ENCODE measurements around the gene LRMDA. TPM values are rescaled to one million over a fixed set of nuclear protein-coding genes. Genes with fewer than 3 reads are reported as not detected.

Gene LRMDA
- total RNA-seq, 1 donor from 2014 or later = 29.9 TPM

GRCh38 chr10:76436401-76436811 is 1005.0 kb downstream of the LRMDA start:
- peaks cover 19% of the 10 kb centered on the region for H3K4me1 ChIP-seq
- H3K4me3 ChIP-seq = no peak overlapping the region
- intact Hi-C loops (cut with DNase I) = no loop called here
- no peaks in the 10 kb centered on the region for H3K27me3 ChIP-seq (ENCODE audit: low read depth)
- H3K9me3 ChIP-seq = no peaks in the 10 kb centered on the region
- DNase-seq (no peak), ATAC-seq (no peak)
- no peaks in the 10 kb centered on the region for H3K36me3 ChIP-seq
- no peak for TF ChIP-seq CTCF (IDR thresholded peaks at IDR 0.05)
- H3K27ac ChIP-seq = no peak overlapping the region

GRCh38 chr10:76436981-76437380 is 1005.6 kb downstream of the LRMDA start:
- intact Hi-C loops (cut with DNase I) = no loop called here
- H3K27ac ChIP-seq = no peak overlapping the region
- ATAC-seq = no peak

GRCh38 chr10:76440426-76440825 is 1009.0 kb downstream of the LRMDA start:
- intact Hi-C loops (cut with DNase I) = no loop called here
- no peaks in the 10 kb centered on the region for H3K27me3 ChIP-seq (ENCODE audit: low read depth)
- H3K4me1 ChIP-seq = peaks cover 14% of the 10 kb centered on the region
- H3K27ac ChIP-seq = no peak overlapping the region
- DNase-seq (no peak), ATAC-seq (no peak)
- no peaks in the 10 kb centered on the region for H3K9me3 ChIP-seq
- H3K4me3 ChIP-seq = no peak overlapping the region
- no peaks in the 10 kb centered on the region for H3K36me3 ChIP-seq
- no peak for TF ChIP-seq CTCF (IDR thresholded peaks at IDR 0.05)

More at GRCh38 chr10:76436981-76437380, 1005.6 kb downstream of the LRMDA start:
- Histone ChIP-seq H3K4me3 (no peak overlapping the region), H3K9me3 (no peaks in the 10 kb centered on the region), H3K36me3 (no peaks in the 10 kb centered on the region), H3K27me3 (ENCODE audit: low read depth) (no peaks in the 10 kb centered on the region), H3K4me1 (peaks cover 19% of the 10 kb centered on the region)
- DNase-seq = no peak
- no peak for TF ChIP-seq CTCF (IDR thresholded peaks at IDR 0.05)

GRCh38 chr10:76442113-76442512 is 1010.7 kb downstream of the LRMDA start:
- intact Hi-C loops (cut with DNase I) = no loop called here
- no peak for ATAC-seq
- Histone ChIP-seq H3K4me1 (peaks cover 5% of the 10 kb centered on the region), H3K27ac (no peak overlapping the region), H3K27me3 (ENCODE audit: low read depth) (no peaks in the 10 kb centered on the region), H3K36me3 (no peaks in the 10 kb centered on the region), H3K4me3 (no peak overlapping the region), H3K9me3 (no peaks in the 10 kb centered on the region)
- no peak for DNase-seq
- TF ChIP-seq CTCF (IDR thresholded peaks at IDR 0.05) = no peak

GRCh38 chr10:76444034-76444800 is 1012.8 kb downstream of the LRMDA start:
- no peaks in the 10 kb centered on the region for H3K9me3 ChIP-seq
- H3K36me3 ChIP-seq = no peaks in the 10 kb centered on the region
- DNase-seq (no peak), ATAC-seq (peak in 1 of 2 donors; percentile 27)
- H3K27me3 ChIP-seq (ENCODE audit: low read depth) = no peaks in the 10 kb centered on the region
- no peak overlapping the region for H3K4me3 ChIP-seq
- intact Hi-C loops (cut with DNase I) = no loop called here
- peaks cover 5% of the 10 kb centered on the region for H3K4me1 ChIP-seq
- H3K27ac ChIP-seq = no peak overlapping the region
- no peak for TF ChIP-seq CTCF (IDR thresholded peaks at IDR 0.05)
